HG02943 (cell line): ENCODE measurements around the gene KLHL30.

Experiments
- ATAC-seq: cut with Tn5 transposase; IDR thresholded peaks from one replicate; pipeline ENCODE4 v1.9.1; 2021; ENCODE audit warnings: mild to moderate bottlenecking, low read depth, moderate library complexity; ENCODE audit not compliant: unreplicated experiment

Gene KLHL30

GRCh38 chr2:238159071-238159539 lies 20.6 kb downstream of the KLHL30 start:
- ATAC-seq, result no peak

GRCh38 chr2:238159661-238160205 lies 21.3 kb downstream of the KLHL30 start:
- ATAC-seq, result no peak

DNA sequence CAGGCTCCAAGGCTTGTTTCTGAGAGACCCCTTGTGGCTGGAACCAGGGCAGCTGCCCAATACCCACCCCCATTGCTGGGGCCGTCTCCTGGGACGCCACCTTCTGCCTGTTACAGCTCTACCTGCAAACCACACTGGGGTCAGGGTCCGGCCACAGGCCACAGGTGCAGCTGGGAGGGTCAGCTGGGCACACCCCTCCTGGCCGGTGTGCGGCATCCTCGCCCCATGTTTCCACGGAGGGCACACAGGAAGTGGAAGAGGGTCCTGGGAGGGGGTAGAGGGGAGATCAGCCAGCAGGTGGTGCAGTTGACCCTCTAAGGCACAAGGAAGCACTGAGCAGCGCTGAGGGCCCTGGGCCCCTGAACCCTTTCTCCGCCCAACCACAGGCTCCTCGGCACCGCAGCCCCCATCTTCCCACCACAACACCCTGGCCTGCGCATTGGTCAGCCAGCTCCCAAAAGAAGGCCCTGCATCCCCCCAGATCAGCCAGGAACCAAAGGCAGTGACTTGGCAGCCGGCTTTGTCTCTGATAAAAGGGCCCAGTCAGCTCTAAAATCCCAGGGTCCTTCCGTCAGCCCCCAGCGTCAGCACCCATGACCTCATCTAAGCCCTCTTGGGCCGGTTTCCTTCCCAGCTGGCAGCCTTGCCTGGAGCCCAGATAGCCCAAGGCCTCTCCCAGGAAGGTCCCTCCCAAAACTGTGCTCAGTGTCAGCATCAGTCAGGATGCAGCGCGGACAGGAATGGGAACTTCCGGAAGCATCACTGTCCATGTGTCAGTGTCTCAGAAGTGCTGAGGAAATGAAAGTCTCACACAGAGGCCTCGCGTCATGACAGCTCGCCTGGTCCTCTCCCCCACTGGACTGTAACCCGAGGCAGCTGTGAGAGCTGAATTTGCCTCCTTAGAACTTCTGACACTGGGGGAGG lies 22.0 kb downstream of the KLHL30 start:
- no peak for ATAC-seq

- no peak for ATAC-seq
Observed at GRCh38 chr2:238161291-238162051, 23.0 kb downstream of the KLHL30 start.

DNA sequence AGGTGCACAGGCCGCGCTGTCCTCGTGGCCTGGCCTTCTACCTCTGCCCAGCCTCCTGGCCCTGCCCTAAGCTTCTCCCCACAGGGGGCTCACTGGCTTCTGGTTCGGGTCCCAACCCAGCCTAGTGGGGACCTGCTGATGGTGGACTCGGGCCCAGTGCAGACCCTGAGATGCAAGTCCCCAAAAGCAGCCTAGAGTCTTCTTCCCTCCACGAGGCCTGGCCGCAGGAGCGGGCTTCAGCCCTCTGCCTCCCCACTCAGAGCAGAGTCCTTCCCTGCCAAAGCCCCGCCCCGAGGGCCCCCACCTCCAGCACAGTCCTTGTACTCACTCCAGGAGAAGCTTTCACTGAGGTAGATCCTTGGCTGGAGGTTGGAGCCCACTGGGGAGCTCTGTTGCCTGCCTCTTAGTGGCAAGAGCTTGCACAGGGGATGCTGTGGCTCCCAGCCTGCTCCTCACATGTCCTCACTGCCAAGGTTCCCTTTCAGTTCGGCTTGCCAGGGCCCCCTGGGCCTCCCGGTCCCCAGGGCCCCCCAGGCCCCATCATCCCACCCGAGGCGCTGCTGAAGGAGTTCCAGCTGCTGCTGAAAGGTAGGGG lies 23.9 kb downstream of the KLHL30 start:
- no peak for ATAC-seq

DNA sequence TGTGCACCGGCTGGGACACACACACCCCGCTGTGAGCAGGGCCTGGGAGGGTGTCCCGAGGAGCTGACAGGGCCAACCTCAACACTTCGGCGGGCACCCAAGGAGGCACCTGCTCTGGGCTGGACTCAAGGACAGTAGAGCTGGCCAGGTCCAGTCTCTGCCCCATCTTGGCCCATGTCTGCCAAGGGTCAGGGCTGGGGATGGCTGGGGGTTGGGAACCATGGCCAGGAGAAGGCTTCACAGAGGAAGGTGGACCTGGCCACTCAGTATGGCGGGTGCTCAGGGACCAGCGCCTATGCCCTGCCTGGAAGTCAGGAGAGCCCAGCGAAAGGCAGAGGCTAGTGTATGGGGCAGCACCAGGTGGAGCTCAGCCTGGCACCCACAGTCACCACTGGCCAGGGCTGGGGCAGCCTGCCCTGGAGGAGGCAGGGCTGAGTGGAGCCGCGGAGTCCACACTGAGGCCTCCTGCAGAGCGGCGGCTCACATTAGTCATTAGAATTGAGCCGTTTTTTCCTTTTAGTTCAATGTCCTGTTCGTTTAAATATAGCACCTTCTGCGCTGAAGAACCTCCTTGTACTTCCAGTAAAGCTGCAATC lies 24.5 kb downstream of the KLHL30 start:
- ATAC-seq, result no peak

- ATAC-seq, result no peak
Observed at GRCh38 chr2:238163481-238164198, 25.2 kb downstream of the KLHL30 start.

DNA sequence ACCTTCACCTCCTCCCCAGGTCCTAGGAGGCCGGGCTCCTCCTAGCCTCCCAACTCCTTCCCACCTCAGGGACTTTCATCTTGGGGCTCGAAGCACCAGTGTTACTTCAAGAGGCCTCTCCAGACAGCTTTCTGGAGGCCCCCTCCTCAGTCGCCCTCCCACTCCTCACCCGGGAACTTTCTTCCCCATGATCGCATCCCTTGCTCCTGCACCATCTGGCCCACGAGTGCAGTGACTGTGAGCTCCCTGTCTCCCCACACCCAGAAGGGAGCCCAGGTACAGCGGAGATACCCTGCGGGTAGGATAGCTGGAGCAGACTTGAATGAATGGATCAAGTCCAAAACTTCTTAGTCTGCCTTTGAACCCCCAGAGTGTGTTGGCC lies 26.4 kb downstream of the KLHL30 start:
- no peak for ATAC-seq

GRCh38 chr2:238165288-238165921 lies 26.9 kb downstream of the KLHL30 start:
- ATAC-seq, result no peak

DNA sequence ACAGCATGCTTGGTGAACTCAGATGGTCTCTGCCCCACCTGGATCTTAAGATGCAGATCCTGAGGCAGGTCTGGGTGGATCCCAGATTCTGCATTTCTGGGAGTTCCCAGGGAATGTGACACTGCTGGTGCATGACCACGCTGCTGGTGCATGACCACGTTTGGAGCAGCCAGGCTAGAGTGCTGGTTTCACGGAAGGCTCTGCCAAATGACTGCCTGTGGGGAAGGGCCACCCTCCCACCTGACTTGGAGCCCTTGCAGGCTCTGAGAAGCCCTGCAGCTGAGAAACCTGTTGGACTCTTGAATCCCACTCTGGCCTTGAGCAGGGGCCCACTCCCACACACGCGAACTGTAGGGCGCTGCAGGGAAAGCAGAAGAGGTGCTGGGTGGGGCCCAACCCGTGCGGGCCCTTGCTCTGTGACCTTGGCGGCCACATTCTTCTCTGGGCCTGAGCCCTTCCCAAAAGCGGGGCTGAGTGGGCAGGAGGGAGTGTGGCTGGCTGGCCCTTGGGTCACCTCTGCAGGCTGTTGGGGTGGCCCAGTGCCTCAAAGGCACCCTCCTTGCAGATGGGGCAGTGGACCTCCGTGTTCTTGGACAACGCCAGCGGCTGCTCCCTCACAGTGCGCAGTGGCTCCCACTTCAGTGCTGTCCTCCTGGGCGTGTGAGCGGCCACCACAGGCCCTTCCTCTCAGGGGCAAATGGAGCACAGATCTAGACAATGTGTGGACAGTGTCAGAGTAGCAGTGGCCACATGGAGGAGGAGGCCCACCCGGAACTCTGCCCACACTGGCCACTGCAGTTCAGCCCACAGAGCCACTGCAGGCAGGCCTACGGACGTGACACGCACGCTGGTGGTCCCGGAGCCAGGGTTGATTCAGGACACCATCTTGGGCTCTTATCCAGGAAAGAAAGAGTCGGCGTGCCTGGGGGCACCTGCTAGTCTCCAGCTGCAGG lies 28.2 kb downstream of the KLHL30 start:
- no peak for ATAC-seq

DNA sequence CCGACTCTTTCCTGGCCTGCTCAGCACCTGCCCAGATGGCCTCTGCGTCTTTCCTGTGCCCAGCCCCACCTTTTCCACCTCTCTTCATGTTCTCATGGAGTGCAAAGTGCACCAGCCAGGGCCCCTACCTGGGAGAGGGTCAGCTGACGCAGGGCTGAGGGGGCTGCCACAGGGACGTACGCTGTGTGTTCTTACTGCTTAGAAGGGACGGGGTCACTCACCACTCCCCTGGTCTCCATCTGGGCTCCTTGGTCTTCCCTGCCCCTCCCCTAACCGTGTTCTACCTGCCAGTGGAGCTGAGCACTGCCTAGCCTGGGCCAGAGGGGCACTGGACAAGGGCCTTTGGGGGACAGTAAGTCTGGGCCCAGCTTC lies 28.9 kb downstream of the KLHL30 start:
- no peak for ATAC-seq

DNA sequence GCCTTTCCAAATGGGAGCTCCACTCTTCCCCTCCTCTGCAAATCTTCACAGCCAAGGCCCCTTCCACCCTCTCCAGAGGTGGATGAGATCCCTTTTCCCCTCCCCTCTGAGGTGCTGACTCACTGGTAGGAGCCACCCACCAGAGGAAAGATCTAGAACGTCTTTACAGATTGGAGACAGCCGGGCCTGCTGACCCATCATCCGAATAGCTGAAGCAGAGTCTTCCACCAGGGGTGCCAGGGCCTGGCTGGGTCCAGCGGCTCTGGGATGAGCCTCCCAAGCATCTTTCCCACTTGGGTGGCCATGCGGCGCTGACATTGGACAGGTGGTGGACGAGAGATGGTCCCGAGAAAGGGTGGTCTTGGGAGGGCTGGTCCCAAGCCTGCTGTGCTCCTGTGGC lies 29.3 kb downstream of the KLHL30 start:
- ATAC-seq, result no peak

GRCh38 chr2:238168196-238169047 lies 30.0 kb downstream of the KLHL30 start:
- no peak for ATAC-seq

GRCh38 chr2:238169048-238169707 lies 30.7 kb downstream of the KLHL30 start:
- no peak for ATAC-seq

GRCh38 chr2:238169708-238170251 lies 31.3 kb downstream of the KLHL30 start:
- ATAC-seq, result no peak

GRCh38 chr2:238170386-238171071 lies 32.1 kb downstream of the KLHL30 start:
- no peak for ATAC-seq
